Astrocyte of the spinal cord (primary cell): ENCODE data around the gene DUSP22.

Experiments
- DNase-seq: peaks from one replicate; pipeline ENCODE4 v3.0.0; 2011; ENCODE audit warnings: low read depth, low spot score
- H3K4me3 ChIP-seq: 2 replicates; pipeline ENCODE4 v1.5.1; 2011; ENCODE audit warnings: low read depth, mild to moderate bottlenecking, low read length, moderate library complexity
- in situ Hi-C: cut with HindIII; loops from 2 replicates; pipeline ENCODE4 v1.10.0; 2017; ENCODE audit warnings: low sequenced_read_pairs
- TF ChIP-seq, protein P1 (sequence below): IDR thresholded peaks from 2 replicates; pipeline ENCODE4 v1.5.1; 2012; ENCODE audit warnings: low read depth, mild to moderate bottlenecking, low read length, inconsistent platforms

DUSP22 gene

DNA sequence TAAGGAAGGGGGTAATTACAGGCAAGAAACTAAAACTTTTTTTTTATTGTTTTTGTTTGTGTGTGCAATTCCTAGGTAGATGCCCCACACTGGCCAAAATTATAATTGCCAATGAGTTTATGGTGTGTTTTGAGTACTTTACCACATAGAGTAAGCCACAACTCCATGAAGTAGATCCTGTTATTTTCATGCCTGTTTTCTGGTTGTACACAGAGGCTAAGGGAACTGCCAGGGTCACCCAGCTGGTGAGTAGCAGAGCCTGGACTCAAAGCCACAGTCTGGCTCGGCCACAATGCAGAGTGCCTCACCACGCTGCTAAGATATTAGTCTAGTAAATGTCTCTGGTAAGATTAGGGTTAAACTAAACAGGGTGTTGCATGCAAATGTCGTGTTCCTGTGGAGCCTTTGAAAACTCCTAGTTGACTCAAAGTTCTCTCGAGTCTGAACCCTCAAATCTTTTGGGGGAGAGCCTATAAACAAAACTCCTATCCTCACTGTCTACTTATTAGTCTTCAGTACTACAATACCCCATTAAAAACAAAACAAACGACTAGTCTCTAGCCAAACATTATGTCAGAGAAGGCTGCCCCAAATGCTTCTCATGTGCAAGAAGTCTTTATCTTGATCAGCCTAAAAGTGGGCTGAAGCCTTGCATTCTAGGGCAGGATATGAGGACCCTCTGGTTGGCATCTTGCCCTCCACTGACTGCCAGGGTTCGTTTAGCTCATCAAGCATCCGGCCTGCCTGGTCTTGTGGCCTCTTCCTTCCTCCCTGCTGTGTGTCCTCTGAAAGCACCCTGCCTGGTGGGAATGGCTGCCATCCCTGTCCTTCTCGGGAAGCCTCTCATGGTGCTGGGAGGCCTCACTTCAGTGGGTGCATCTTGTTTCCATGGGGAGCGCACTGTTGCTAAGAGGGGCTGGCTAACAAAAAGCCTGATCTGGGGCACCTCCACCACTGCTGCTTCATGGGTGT lies 4.2 kb downstream of the DUSP22 start:
- TF ChIP-seq, protein P1, sequence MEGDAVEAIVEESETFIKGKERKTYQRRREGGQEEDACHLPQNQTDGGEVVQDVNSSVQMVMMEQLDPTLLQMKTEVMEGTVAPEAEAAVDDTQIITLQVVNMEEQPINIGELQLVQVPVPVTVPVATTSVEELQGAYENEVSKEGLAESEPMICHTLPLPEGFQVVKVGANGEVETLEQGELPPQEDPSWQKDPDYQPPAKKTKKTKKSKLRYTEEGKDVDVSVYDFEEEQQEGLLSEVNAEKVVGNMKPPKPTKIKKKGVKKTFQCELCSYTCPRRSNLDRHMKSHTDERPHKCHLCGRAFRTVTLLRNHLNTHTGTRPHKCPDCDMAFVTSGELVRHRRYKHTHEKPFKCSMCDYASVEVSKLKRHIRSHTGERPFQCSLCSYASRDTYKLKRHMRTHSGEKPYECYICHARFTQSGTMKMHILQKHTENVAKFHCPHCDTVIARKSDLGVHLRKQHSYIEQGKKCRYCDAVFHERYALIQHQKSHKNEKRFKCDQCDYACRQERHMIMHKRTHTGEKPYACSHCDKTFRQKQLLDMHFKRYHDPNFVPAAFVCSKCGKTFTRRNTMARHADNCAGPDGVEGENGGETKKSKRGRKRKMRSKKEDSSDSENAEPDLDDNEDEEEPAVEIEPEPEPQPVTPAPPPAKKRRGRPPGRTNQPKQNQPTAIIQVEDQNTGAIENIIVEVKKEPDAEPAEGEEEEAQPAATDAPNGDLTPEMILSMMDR, result no peak
- in situ Hi-C loops, result no loop called here
- H3K4me3 ChIP-seq, result no peak overlapping the region
- DNase-seq, result peak; percentile 28

GRCh38 chr6:297571-298232 lies 5.4 kb downstream of the DUSP22 start:
- no peak for DNase-seq
- in situ Hi-C loops, result no loop called here
- no peak overlapping the region for H3K4me3 ChIP-seq
- TF ChIP-seq, protein P1, result no peak

DNA sequence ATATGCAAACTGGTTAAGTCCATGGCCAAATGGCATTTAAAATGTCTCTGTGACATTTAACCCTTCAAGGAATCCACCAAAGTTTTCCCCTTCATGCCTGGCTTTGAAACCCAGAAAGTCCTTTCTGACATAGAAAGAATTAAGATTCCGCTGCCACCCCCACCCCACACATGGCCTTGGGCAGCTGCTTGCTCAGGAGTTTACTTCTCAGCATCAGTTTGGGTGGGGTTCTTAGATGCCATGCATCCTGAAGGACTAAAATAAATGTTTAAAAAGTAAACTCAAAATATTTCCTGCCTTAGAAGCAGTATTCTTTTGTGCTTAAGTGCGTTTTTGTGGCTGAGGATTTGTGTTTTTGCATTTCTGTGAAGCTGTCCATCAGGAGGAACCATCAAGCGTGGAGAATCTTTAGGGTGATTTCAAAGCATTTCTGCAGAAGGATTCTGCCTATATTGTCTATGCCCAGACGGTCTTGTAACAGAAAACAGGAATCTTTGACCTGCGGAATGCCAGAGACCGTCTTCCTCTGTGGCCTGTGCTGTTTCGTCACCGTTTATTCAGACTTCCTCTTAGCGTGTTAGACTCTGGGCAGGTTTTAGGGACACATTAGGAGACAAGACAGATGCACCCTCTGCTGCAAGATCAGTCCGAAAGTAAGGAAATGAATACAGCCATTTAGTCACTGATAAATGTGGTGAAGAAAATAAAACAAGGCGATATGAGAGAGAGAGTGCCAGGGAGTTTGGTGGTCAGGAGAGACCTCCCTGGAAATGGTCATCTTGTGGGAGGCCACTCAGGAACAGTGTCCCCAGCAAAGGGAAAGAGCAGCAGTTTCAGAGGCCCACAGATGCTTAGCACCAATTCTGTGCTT lies 6.2 kb downstream of the DUSP22 start:
- TF ChIP-seq, protein P1, result no peak
- H3K4me3 ChIP-seq, result no peak overlapping the region
- in situ Hi-C loops, result no loop called here
- no peak for DNase-seq

DNA sequence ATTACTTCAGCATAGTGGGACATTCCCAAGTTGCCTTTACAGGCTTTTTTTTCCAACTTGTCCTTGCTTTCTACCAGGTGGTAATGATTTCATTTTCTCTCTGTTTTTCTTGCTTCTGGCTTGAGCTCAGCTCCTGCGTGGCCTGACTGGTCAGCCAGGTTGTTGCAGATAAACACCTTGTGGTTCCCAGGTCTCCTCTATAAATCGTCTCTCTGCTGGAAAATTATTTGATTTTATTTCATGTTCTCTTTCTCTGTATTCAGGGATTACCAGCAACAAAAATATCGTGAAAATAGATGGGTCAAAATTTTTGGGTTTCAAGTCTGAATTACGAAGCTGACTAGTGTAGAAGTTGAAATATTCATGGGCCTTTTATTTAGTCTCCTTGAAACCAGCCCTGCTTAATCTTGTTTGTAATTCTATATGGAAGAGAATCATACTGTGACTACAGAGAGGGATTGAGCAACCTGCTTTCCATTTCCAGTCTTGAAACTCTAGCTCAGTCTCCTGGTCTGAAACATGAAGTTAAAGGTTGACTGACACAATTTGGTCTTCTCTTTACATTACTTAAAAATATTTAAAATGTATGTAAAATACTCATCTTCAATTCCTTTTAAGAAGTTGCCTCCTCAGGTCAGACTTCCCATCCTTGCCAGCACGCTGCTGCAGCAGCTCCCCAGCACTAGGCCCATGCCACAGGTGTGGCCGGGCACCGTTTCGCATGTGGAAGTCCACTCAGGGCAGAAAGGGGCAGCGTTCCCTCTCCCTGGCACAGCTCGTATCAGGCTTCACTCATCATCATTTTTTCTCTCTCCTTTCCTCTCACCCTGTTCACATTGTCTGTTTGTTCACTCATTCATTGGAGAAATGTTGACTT lies 7.1 kb downstream of the DUSP22 start:
- TF ChIP-seq, protein P1, result no peak
- in situ Hi-C loops, result no loop called here
- no peak for DNase-seq
- H3K4me3 ChIP-seq, result no peak overlapping the region

DNA sequence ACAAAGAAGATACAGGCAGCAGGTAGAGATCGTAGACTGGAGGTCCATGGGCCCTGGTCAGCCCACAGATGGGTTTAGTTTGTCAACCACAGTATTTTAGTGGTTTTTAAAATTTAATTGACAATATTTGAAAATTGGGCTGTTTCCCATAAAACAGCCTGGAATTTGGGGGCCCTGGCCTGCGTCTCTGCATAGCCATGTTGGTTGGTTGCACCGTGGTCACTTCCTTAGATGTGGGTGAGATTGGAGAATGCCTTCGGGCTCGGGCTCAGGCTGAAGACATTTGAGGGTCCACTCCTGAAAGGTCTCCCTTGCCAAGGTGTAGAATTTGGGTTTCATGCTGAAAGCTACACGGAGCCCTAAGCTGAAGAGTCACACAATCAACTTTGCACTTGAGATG lies 7.7 kb downstream of the DUSP22 start:
- TF ChIP-seq, protein P1, result no peak
- no peak for DNase-seq
- H3K4me3 ChIP-seq, result no peak overlapping the region
- in situ Hi-C loops, result no loop called here
